GM19240 (cell line): ENCODE data around the gene ROM1.
A peak's percentile ranks its signal among the peaks of the same experiment; 100 is the strongest.
"Not testable (repeated sequence)": the region's sequence is repeated elsewhere in the genome, so short reads cannot be mapped to it uniquely, and the experiment has no call there.

Experiments
- DNase-seq: peaks from one replicate; pipeline ENCODE4 v3.0.0; 2011; ENCODE audit warnings: low spot score; ENCODE audit not compliant: insufficient read length

The ROM1 gene

DNA sequence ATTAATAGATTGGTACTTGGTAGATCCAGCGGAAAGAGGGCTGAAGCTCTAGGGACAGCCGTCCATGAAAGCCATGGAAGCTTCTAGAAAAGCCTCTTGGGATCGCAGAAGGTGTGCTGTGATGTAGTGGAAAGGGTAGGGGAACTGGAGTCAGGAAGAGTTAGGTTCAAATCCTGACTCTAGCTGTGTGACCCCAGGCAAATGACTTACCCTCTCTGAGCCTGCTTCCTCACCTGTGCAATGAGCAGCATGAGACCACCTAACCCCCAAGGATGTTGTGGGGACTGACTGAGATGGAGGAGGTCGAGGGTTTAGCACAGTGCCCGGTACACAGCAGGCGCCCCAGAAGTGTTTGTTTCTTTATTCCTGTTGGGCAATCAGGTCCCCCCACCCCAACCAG is 2.7 kb upstream of the ROM1 start:
- no peak for DNase-seq

GRCh38 chr11:62610814-62611704 is 2.0 kb upstream of the ROM1 start:
- no peak for DNase-seq

DNA sequence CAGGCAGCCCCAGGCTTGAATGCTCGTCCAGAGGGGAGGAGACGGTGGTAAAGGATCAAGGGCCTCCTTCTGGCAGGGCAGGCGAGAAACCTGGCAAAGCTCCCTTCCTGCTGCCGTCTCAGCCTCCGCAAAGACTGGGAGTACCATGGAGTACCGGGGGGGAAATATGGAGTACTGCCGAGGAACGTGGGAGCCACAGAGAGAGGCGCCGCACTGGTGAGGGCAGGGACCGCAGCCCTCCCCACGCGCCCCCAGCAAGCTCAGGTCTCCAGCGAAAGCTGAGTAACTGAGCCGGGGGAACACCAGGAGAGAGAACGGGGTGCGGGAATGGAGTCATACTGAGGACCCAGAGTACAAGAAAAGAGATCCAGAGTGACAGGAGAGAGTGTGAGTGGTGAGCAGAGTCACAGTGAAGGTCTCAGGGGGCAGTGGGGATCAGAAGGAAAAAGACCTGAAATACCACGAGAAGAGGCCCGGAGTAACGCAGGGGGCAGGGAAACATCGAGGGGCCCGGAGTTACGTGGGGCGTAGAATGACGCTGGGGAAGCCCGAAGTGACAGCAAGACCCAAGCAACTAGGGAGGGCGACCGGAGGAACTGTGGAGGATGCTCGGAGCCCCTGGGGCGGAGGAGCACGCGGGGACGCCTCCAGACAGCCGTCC is 1.2 kb upstream of the ROM1 start:
- DNase-seq, result peak; percentile 36

- DNase-seq, result no peak
Measured at GRCh38 chr11:62613291-62613778, 278 bp downstream of the ROM1 start.

DNA sequence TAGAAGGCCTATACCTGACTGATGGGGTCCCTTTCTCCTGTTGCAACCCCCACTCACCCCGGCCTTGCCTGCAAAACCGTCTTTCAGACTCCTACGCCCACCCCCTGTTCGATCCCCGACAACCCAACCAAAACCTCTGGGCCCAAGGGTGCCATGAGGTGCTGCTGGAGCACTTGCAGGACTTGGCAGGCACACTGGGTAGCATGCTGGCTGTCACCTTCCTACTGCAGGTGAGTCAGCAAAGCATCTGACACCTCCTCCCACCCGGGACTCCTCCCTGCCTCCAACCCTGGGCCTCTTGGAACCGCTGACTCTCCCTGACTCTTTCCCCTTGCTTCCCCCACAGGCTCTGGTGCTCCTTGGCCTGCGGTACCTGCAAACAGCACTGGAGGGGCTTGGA is 1.2 kb downstream of the ROM1 start:
- no peak for DNase-seq

GRCh38 chr11:62615521-62615920 is 2.5 kb downstream of the ROM1 start:
- DNase-seq, result no peak

GRCh38 chr11:62616957-62617356 is 3.9 kb downstream of the ROM1 start:
- DNase-seq, result not testable (repeated sequence)

DNA sequence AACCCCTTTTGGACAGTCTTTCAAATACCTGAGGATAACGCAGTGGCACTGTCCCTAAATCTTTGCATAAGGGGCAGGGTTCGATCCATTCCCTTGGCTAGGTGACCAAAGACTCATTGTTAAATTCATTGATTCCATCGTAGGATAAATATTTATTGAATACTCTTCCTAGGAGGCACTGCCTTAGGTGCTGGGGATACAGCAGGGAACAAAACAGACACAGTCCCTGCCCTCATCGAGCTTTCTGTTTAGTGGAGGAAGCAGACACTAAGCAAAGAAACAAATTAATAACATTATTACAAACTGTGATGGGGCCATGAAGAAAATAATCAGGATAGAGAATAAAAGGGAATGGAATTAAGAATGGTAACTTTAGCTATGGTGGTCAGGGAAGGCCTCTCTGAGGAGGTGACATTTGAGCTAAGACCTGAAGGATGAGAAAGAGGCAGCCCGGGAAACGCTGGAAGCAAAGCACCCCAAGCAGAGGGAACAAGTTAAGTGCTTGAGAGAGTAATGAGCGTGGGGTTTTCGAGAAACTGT is 8.0 kb downstream of the ROM1 start:
- no peak for DNase-seq

DNA sequence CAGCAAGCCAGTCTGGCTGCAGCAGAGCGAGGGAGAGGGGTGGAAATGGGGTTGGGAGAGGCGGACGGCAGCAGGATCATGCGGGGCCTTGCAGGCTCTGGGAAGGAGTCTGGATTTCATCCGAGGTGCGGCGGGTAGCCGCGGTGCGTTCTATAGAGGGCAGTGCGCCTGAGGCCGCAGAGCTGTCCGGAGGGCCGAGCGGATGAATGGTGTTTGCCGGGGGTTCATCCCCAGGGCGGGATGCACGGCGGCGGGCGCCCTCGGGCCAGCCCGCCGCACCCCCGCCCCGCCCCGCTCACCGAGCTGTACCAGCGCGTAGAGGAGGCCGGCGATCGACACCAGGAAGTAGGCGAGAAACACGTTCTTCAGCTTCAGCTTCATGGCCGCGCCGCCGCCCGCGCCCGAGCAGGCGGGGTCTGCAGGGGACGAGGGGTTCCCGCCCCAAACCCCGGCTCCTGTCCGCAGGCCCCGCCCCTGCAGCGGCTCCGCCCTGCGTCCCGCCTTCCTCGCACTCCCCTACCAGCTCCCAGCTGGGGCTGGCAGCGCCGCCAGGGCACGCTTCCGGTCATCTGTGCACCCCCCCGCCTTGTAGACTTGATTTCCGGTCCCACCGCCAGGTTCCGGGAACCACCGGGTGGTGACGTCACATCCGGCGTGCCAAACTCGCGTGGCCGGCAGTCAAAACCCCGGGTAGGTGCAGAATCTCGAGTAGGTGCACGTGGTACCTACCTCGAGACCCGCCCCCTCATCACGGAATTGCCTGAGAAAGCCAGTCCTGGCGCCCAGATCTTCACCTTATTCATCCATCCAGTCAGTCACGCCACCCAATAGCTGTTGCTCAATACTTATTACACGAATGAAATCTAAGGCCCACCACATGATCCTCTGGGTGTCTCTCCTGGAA is 8.8 kb downstream of the ROM1 start, which contains the start of gene B3GAT3:
B3GAT3 (minus strand) TSS at position 420 of the 904 bp plus-strand sequence; CDS start at position 381, 39 bp downstream.
- DNase-seq, result peak; percentile 98

GRCh38 chr11:62622476-62623089 is 9.5 kb downstream of the ROM1 start:
- no peak for DNase-seq

DNA sequence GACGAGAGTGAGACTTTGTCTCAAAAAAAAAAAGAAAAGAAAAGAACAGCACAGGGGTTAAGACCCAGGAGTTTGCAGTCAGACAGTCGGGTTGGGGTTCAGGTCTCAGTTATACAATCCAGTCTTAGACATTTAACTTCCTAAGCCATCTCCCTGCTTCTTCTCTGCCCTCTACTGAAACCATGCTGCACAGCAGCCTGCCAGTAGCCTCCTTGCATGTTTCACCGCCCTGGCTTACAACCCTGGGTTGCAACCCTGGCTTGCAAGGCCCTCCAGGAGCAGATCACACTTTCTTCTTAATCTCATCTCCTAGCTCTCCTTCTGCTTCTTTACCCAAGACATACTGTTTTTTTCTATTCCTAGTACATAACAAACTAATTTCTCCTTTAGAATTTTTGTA is 14.7 kb downstream of the ROM1 start:
- DNase-seq, result no peak

GRCh38 chr11:62632492-62632891 is 19.4 kb downstream of the ROM1 start:
- DNase-seq, result no peak

GRCh38 chr11:62644220-62644619 is 31.2 kb downstream of the ROM1 start:
- DNase-seq, result no peak

- no peak for DNase-seq
Measured at GRCh38 chr11:62645671-62645945, 32.6 kb downstream of the ROM1 start.

DNA sequence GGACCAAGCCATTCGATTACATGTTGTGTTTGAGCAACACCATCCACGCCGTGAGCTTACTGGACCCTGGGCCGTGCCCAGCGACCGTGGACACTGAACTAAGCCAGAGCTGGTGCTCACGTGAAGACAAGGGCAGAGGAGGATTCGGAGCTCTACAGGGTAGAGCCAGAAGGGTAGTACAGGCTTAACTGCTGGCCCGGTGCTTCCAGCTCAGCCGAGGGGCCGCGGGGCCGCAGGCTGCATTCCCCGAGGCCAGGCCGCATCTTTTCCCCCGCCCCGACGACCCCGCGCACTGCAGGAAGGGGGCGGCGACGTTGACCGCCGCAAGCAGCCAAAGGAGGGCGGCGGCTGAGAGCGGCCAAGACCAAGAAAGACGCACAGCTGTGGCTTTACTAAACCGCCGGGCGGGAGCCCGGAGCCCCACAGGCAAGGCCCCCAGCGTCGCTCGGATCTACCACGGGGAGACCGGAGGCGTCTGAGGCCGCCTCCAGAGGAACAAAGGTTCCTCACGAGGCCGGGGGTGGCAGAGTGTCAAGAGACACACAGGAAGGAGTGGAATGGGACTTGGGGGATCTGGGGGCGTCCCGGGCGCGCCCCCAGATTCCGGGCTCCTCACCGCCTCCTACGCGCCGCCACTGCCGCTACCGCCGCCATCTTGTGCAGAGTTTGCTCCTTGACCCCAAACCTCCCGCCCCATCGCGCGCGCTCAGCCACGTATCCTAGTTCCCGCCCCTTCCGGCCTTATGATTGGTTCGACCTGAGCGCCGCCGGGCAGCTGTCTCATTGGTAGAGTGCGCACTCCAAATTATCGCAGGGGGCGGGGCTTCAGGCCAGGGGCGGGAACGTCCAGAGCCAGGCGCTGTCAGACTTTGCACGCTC is 33.1 kb downstream of the ROM1 start, which contains the start of gene GANAB:
GANAB (minus strand) TSS at position 668 of the 879 bp plus-strand sequence; CDS start at position 654, 14 bp downstream.
- DNase-seq, result peak; percentile 98

- DNase-seq, result no peak
Measured at GRCh38 chr11:62646825-62647608, 34.0 kb downstream of the ROM1 start.

DNA sequence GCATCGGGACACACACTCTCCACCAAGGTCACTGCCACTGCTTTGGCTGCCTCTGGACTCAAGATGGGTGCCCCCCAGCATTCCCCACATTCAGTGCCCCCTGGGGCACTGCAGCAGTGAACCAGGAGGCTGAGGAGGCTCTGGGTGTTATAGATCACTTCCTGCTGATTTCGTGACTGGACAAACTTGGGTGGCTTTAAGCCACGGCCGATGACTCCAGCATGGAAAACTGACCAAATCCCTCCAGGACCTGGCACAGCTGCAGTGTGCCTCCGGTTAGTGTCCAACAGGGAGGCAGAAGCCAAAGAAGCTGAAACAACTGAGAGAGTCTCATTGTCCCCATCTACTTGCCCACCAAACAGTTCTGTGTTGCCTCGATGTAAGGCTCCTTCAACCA is 34.5 kb downstream of the ROM1 start:
- DNase-seq, result no peak

DNA sequence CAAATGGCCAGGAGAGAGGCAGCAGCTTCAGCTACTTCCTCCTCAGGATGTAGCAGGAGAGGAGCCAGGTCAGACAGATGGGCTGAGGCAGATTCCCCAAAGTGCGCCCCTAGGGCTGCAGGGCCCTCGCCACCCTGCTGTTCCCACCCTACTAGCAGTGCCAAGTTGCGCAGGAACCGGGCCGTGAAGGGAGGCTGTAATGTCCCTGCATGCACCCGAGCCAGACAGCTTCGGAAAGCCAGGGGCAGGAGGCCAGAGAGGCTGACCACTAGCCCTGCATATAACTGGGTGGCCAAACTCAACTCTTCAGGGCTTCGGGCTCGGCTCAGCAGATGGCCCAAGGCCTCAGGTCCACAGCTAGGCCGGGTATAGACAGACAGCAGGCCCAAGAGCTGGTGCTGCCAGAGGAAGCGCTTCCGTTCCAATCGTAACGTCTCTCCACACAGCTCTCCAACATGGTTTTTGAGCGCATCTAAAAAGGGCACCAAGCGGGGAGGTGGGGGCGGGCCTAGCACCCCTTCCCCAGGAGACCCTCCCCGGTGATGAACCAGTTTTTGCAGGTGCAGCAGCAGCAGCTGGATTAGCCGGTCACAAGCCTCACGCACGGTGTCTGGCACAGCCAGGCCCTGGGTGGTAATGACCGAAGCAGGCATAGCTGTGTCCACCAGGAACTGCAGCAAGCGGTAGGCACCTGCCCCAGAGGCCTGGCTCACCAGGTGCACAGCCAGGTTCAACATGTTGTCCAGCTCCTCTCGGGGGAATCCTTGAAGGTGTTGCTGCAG is 35.3 kb downstream of the ROM1 start:
- DNase-seq, result no peak
